AG09309 (cell line): ENCODE data around the gene ST6GALNAC6.
"Not testable (repeated sequence)": the region's sequence is repeated elsewhere in the genome, so short reads cannot be mapped to it uniquely, and the experiment has no call there.

Experiments
- DNase-seq: peaks from one replicate; pipeline ENCODE4 v3.0.0-alpha.2; 2010; ENCODE audit warnings: low read depth
- H3K4me3 ChIP-seq: 2 replicates; pipeline ENCODE4 v1.5.1; 2011; ENCODE audit warnings: mild to moderate bottlenecking, low read depth, low read length, moderate library complexity; ENCODE audit not compliant: control insufficient read depth
- CTCF ChIP-seq: IDR thresholded peaks from 2 replicates; pipeline ENCODE4 v1.5.1; 2011; ENCODE audit warnings: mild to moderate bottlenecking, low read depth, low read length, inconsistent platforms; ENCODE audit not compliant: insufficient read depth, control insufficient read depth; ENCODE audit errors: missing control alignments

ST6GALNAC6 gene

GRCh38 chr9:127873223-127873691, 26.1 kb downstream of the ST6GALNAC6 start:
- TF ChIP-seq CTCF: no peak
- no peak overlapping the region for H3K4me3 ChIP-seq
- DNase-seq: no peak

GRCh38 chr9:127872369-127873222, 26.8 kb downstream of the ST6GALNAC6 start:
- DNase-seq: no peak
- no peak for TF ChIP-seq CTCF
- H3K4me3 ChIP-seq: no peak overlapping the region

- H3K4me3 ChIP-seq: no peak overlapping the region
- no peak for TF ChIP-seq CTCF
- DNase-seq: no peak
Measured at GRCh38 chr9:127871531-127871930, 27.9 kb downstream of the ST6GALNAC6 start.

- no peak overlapping the region for H3K4me3 ChIP-seq
- TF ChIP-seq CTCF: no peak
- DNase-seq: no peak
Measured at GRCh38 chr9:127870887-127871286, 28.5 kb downstream of the ST6GALNAC6 start.

GRCh38 chr9:127870153-127870491, 29.3 kb downstream of the ST6GALNAC6 start:
- not testable (repeated sequence) for DNase-seq, H3K4me3 ChIP-seq

GRCh38 chr9:127869310-127870152, 29.9 kb downstream of the ST6GALNAC6 start:
- peak; percentile 93 for TF ChIP-seq CTCF

GRCh38 chr9:127868278-127868902, 31.0 kb downstream of the ST6GALNAC6 start:
- H3K4me3 ChIP-seq: no peak overlapping the region
- no peak for DNase-seq
- TF ChIP-seq CTCF: no peak

More at GRCh38 chr9:127869310-127870152, 29.9 kb downstream of the ST6GALNAC6 start:
- H3K4me3 ChIP-seq: no peak overlapping the region
- no peak for DNase-seq
